CD8-positive, alpha-beta memory T cell (primary cell): ENCODE results near the gene FFAR3. TPM values are rescaled to one million over a fixed set of nuclear protein-coding genes. Genes with fewer than 3 reads are reported as not detected.
A peak's percentile ranks its signal among the peaks of the same experiment; 100 is the strongest.

Experiments used
- CTCF ChIA-PET: fragments of 350-600 bp; sonication (Branson Sonifier 250); formaldehyde crosslinking; loops from one replicate; lab custom pipeline; 2021; ENCODE audit warnings: antibody characterized with exemption; lab: Charles Lee
- POLR2A ChIA-PET: fragments of 350-600 bp; sonication (Branson Sonifier 250); formaldehyde crosslinking; loops from one replicate; lab custom pipeline; 2021; ENCODE audit warnings: antibody characterized with exemption; lab: Charles Lee
- DNase-seq, 5 donors: peaks; one replicate each; pipeline versions ENCODE4 v3.0.0 to v3.0.0-alpha.2; 2020 to 2022; ENCODE audit warnings: mixed read lengths in 1 of 5
- H3K27ac ChIP-seq: one replicate; pipeline ENCODE4 v1.7.0; 2013; ENCODE audit warnings: low read depth, mild to moderate bottlenecking, low read length, moderate library complexity
- H3K27me3 ChIP-seq: 2 replicates; pipeline ENCODE4 v1.7.0; 2013; ENCODE audit warnings: low read length, mild to moderate bottlenecking; ENCODE audit not compliant: insufficient read depth, poor library complexity, severe bottlenecking
- H3K36me3 ChIP-seq: 2 replicates; pipeline ENCODE4 v1.7.0; 2013; ENCODE audit warnings: mild to moderate bottlenecking, low read length, moderate library complexity; ENCODE audit not compliant: insufficient read depth
- H3K4me1 ChIP-seq: 2 replicates; pipeline ENCODE4 v1.7.0; 2013; ENCODE audit warnings: mild to moderate bottlenecking, low read length, moderate library complexity; ENCODE audit not compliant: insufficient read depth
- H3K4me3 ChIP-seq: 2 replicates; pipeline ENCODE4 v1.7.0; 2013; ENCODE audit warnings: mild to moderate bottlenecking, low read length
- H3K9me3 ChIP-seq: 2 replicates; pipeline ENCODE4 v1.7.0; 2013; ENCODE audit warnings: mild to moderate bottlenecking, low read length
- H3K27ac Mint-ChIP-seq, 8 donors: one replicate each; pipeline ENCODE4 v1.8.0; 2020 to 2021; ENCODE audit warnings: mixed read lengths in 8 of 8, mild to moderate bottlenecking in 6 of 8, inconsistent platforms in 3 of 8, moderate library complexity in 3 of 8
- H3K27me3 Mint-ChIP-seq, 2 donors: one replicate each; pipeline ENCODE4 v1.8.0; 2020 to 2021; ENCODE audit warnings: mixed read lengths in 2 of 2, mild to moderate bottlenecking in 1 of 2, moderate library complexity in 1 of 2
- H3K36me3 Mint-ChIP-seq, 3 donors: one replicate each; pipeline ENCODE4 v1.8.0; 2020 to 2021; ENCODE audit warnings: mixed read lengths in 3 of 3, inconsistent platforms in 1 of 3, mild to moderate bottlenecking in 1 of 3
- H3K4me1 Mint-ChIP-seq, 3 donors: one replicate each; pipeline ENCODE4 v1.8.0; 2020 to 2021; ENCODE audit warnings: mixed read lengths in 3 of 3, inconsistent platforms in 1 of 3, mild to moderate bottlenecking in 1 of 3
- H3K4me3 Mint-ChIP-seq, 7 donors: one replicate each; pipeline ENCODE4 v1.8.0; 2020 to 2021; ENCODE audit warnings: mixed read lengths in 7 of 7, mild to moderate bottlenecking in 6 of 7, moderate library complexity in 4 of 7, inconsistent platforms in 2 of 7
- H3K9me3 Mint-ChIP-seq, 5 donors: one replicate each; pipeline ENCODE4 v1.8.0; 2020 to 2022; ENCODE audit warnings: mixed read lengths in 5 of 5, mild to moderate bottlenecking in 3 of 5, moderate library complexity in 2 of 5, inconsistent platforms in 1 of 5
- polyA plus RNA-seq: library from polyadenylated mRNA; unstranded; fragments of 300-500 nt; fragmentation: Illumina TruSeq; gene quantifications from one replicate; pipeline ENCODE4 v1.2.3, GENCODE V29; 2021
- total RNA-seq, 2 experiments: library from RNA; stranded (reverse); gene quantifications; one replicate each; pipeline ENCODE4 v1.2.3, GENCODE V29; 2021

The FFAR3 gene
- total and polyA plus RNA-seq, 3 experiments from 2014 or later, result not detected

- CTCF ChIA-PET, result interaction anchor here (1.0 to 1.5 kb wide), 2 partner anchors 11 to 126 kb away, joined by 3 to 4 read pairs; no protein-coding TSS in a partner anchor
- Histone ChIP-seq H3K36me3 (no peaks in the 10 kb centered on the region), H3K4me3 (no peak overlapping the region), H3K4me1 (peaks cover 14% of the 10 kb centered on the region), H3K9me3 (no peaks in the 10 kb centered on the region), H3K27me3 (peaks cover 2% of the 10 kb centered on the region), H3K27ac (no peak overlapping the region)
- peaks cover 8 to 24% of the 10 kb centered on the region in 2 donors for H3K27me3 Mint-ChIP-seq
- peak overlapping the region in 2 of 8 donors; percentile 48 to 80 for H3K27ac Mint-ChIP-seq
- H3K9me3 Mint-ChIP-seq, result peaks cover 0 to 2% (median 0%) of the 10 kb centered on the region in 5 donors
- POLR2A ChIA-PET, result no interaction called here
- no peaks in the 10 kb centered on the region for H3K36me3 Mint-ChIP-seq
- no peak for DNase-seq
- peaks cover 19% of the 10 kb centered on the region in 3 donors for H3K4me1 Mint-ChIP-seq
- H3K4me3 Mint-ChIP-seq, result no peak overlapping the region
Observed at GRCh38 chr19:35342430-35342829, 15.8 kb upstream of the FFAR3 start.

DNA sequence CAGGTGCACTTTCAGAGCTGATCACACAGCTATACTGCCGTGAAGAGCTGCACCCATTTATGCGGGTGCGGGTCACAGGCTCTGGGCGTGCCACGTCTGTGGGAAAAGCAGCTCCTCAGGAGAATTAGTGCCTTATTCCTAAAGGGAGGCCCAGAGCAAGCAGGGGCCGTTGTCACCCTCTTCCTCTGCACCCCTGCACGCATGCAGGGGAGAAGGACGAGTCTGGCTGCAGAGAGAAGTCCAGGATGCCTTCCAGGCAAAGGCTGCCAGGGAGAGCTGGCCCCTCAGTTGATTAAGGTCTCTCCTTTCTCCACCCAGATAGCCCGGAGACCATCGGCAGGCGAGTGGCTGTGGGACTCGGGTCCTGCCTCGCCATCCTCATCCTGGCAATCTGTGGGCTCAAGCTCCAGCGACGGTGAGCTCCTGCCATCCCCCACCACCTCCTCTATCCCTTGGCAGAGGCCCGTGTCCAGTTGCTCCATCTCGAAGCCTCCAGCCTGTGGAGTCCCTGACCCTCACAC, 13.7 kb upstream of the FFAR3 start:
- Histone ChIP-seq H3K9me3 (no peaks in the 10 kb centered on the region), H3K27ac (no peak overlapping the region), H3K36me3 (no peaks in the 10 kb centered on the region), H3K4me3 (no peak overlapping the region), H3K27me3 (no peaks in the 10 kb centered on the region), H3K4me1 (peaks cover 21% of the 10 kb centered on the region)
- Mint-ChIP-seq H3K27ac (no peak overlapping the region), H3K9me3 (peaks cover 0 to 2% (median 0%) of the 10 kb centered on the region in 5 donors), H3K27me3 (peaks cover 8 to 21% of the 10 kb centered on the region in 2 donors), H3K4me3 (no peak overlapping the region), H3K36me3 (no peaks in the 10 kb centered on the region), H3K4me1 (peaks cover 25 to 27% (median 26%) of the 10 kb centered on the region in 3 donors)
- DNase-seq, result no peak
- POLR2A ChIA-PET, result no interaction called here
- CTCF ChIA-PET, result interaction anchor here (0.8 to 1.3 kb wide), 2 partner anchors 25 to 150 kb away, joined by 3 to 6 read pairs; no protein-coding TSS in a partner anchor

DNA sequence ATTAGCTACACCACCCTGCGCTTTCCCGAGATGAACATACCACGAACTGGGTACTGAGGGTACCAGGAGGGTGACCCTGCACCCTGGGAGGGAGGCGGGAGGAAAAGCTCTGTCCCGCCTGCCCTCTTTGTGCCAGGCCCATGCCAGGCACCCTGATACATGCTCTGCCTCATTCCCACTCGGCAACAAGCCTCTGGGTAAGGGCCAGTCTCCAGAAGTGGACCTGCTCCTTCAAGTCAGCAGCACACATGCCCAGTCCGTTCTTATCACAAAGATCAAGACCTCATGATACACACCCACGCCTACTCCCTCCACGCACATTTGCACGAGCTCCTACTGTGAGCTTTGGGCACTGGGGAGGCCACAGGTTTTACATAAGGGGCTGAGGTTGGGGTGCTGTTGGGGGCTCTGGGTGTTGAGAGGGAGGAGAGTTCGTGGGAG, 12.6 kb upstream of the FFAR3 start:
- no peaks in the 10 kb centered on the region for H3K9me3 ChIP-seq
- POLR2A ChIA-PET, result no interaction called here
- no peaks in the 10 kb centered on the region for H3K36me3 ChIP-seq
- no peaks in the 10 kb centered on the region for H3K36me3 Mint-ChIP-seq
- H3K9me3 Mint-ChIP-seq, result peaks cover 0 to 2% (median 0%) of the 10 kb centered on the region in 5 donors
- CTCF ChIA-PET, result no interaction called here
- H3K4me3 ChIP-seq, result no peak overlapping the region
- no peak overlapping the region for H3K27ac ChIP-seq
- peaks cover 8 to 21% of the 10 kb centered on the region in 2 donors for H3K27me3 Mint-ChIP-seq
- H3K4me1 ChIP-seq, result peaks cover 21% of the 10 kb centered on the region
- no peak for DNase-seq
- peak overlapping the region in 2 of 7 donors; percentile 28 to 37 for H3K4me3 Mint-ChIP-seq
- H3K27me3 ChIP-seq, result no peaks in the 10 kb centered on the region
- peak overlapping the region in 1 of 8 donors; percentile 17 for H3K27ac Mint-ChIP-seq
- peaks cover 25 to 27% (median 26%) of the 10 kb centered on the region in 3 donors for H3K4me1 Mint-ChIP-seq

DNA sequence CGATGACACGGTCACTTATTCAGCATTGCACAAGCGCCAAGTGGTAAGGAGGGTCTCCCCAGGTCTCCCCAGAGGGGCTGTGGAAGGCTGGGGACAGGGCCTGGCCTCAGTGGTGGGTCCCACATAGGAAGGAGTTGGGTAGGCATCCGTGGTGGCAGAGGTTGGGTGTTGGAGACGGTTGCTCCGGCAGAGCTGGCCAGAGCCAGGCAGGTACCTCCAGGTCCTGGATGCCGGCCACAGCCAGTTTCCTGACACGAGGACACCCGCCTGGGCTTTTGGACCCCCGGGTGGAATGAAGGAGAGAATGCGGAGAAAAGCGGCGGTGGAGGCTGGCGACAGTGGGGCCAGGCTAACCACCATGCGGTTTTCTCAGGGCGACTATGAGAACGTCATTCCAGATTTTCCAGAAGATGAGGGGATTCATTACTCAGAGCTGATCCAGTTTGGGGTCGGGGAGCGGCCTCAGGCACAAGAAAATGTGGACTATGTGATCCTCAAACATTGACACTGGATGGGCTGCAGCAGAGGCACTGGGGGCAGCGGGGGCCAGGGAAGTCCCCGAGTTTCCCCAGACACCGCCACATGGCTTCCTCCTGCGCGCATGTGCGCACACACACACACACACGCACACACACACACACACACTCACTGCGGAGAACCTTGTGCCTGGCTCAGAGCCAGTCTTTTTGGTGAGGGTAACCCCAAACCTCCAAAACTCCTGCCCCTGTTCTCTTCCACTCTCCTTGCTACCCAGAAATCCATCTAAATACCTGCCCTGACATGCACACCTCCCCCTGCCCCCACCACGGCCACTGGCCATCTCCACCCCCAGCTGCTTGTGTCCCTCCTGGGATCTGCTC, 11.8 kb upstream of the FFAR3 start:
- ChIA-PET CTCF (no interaction called here), POLR2A (no interaction called here)
- H3K36me3 ChIP-seq, result no peaks in the 10 kb centered on the region
- Mint-ChIP-seq H3K27me3 (peaks cover 8 to 21% of the 10 kb centered on the region in 2 donors), H3K9me3 (peaks cover 0 to 2% (median 0%) of the 10 kb centered on the region in 5 donors), H3K4me3 (peak overlapping the region; percentile 49 to 90 (median 64)), H3K4me1 (peaks cover 25 to 27% (median 26%) of the 10 kb centered on the region in 3 donors), H3K36me3 (no peaks in the 10 kb centered on the region), H3K27ac (peak overlapping the region in 7 of 8 donors; percentile 71 to 91 (median 81))
- DNase-seq, result peak; percentile 45 to 83 (median 64)
- peaks cover 21% of the 10 kb centered on the region for H3K4me1 ChIP-seq
- H3K27ac ChIP-seq, result no peak overlapping the region
- H3K4me3 ChIP-seq, result peak overlapping the region; percentile 26
- H3K9me3 ChIP-seq, result no peaks in the 10 kb centered on the region
- no peaks in the 10 kb centered on the region for H3K27me3 ChIP-seq

GRCh38 chr19:35347171-35347929, 10.9 kb upstream of the FFAR3 start, which contains the start of gene FFAR1:
Gene FFAR1 (plus strand): TSS chr19:35347902. CDS start chr19:35351552, 3,650 bp downstream.
- peaks cover 0 to 2% (median 0%) of the 10 kb centered on the region in 5 donors for H3K9me3 Mint-ChIP-seq
- Histone ChIP-seq H3K4me3 (peak within 1 kb of the TSS; percentile 26), H3K9me3 (no peaks in the 10 kb centered on the region), H3K4me1 (peaks cover 21% of the 10 kb centered on the region), H3K27ac (no peak within 1 kb of the TSS), H3K36me3 (no peaks in the 10 kb centered on the region), H3K27me3 (no peaks in the 10 kb centered on the region)
- ChIA-PET POLR2A (interaction anchor here (0.6 to 0.7 kb wide), 2 partner anchors 79 to 84 kb away, joined by 3 read pairs; no protein-coding TSS in a partner anchor), CTCF (interaction anchor here (0.6 to 0.9 kb wide), 2 partner anchors 8 to 121 kb away, joined by 3 read pairs; no protein-coding TSS in a partner anchor)
- H3K4me1 Mint-ChIP-seq, result peaks cover 25 to 27% (median 26%) of the 10 kb centered on the region in 3 donors
- peak within 1 kb of the TSS; percentile 49 to 90 (median 73) for H3K4me3 Mint-ChIP-seq
- peaks cover 8 to 18% of the 10 kb centered on the region in 2 donors for H3K27me3 Mint-ChIP-seq
- H3K27ac Mint-ChIP-seq, result peak within 1 kb of the TSS in 7 of 8 donors; percentile 71 to 91 (median 81)
- no peaks in the 10 kb centered on the region for H3K36me3 Mint-ChIP-seq
- DNase-seq, result peak in 3 of 5 donors; percentile 14 to 58 (median 31)

DNA sequence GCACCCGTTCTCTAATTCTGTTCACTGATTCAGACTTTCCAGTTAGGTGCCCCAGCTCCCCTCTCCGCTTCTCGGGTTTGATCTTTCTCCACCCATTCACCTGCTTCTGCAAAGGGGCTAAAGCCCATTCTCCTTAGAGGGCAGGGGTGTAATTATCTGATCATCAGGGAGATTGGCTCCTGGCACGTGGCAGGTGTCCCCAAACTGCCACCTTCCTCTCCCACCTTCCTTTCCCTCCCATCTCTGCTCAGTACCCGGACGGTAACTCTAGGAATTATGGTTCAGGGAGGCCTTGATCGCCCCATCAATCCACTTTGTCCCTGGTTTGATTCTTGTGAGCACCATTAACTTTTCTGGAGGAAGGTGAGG, 10.3 kb upstream of the FFAR3 start:
- POLR2A ChIA-PET, result interaction anchor here (0.6 kb wide), 1 partner anchor 85 kb away, joined by 3 read pairs; no protein-coding TSS in a partner anchor
- Mint-ChIP-seq H3K36me3 (no peaks in the 10 kb centered on the region), H3K9me3 (peaks cover 0 to 2% (median 0%) of the 10 kb centered on the region in 5 donors), H3K27ac (peak overlapping the region in 4 of 8 donors; percentile 66 to 91 (median 80)), H3K4me1 (peaks cover 28 to 31% (median 30%) of the 10 kb centered on the region in 3 donors), H3K27me3 (peaks cover 7 to 16% of the 10 kb centered on the region in 2 donors), H3K4me3 (peak overlapping the region in 4 of 7 donors; percentile 29 to 58 (median 52))
- Histone ChIP-seq H3K9me3 (no peaks in the 10 kb centered on the region), H3K4me1 (peaks cover 26% of the 10 kb centered on the region), H3K4me3 (no peak overlapping the region), H3K27me3 (no peaks in the 10 kb centered on the region), H3K36me3 (no peaks in the 10 kb centered on the region), H3K27ac (no peak overlapping the region)
- CTCF ChIA-PET, result interaction anchor here (0.9 kb wide), 1 partner anchor 9 kb away, joined by 3 read pairs; no protein-coding TSS in a partner anchor
- DNase-seq, result no peak

- H3K27me3 Mint-ChIP-seq, result peaks cover 7 to 11% of the 10 kb centered on the region in 2 donors
- peaks cover 0 to 2% (median 0%) of the 10 kb centered on the region in 5 donors for H3K9me3 Mint-ChIP-seq
- peaks cover 27% of the 10 kb centered on the region for H3K4me1 ChIP-seq
- H3K36me3 ChIP-seq, result no peaks in the 10 kb centered on the region
- peak overlapping the region in 1 of 8 donors; percentile 36 for H3K27ac Mint-ChIP-seq
- H3K4me1 Mint-ChIP-seq, result peaks cover 29 to 32% (median 32%) of the 10 kb centered on the region in 3 donors
- CTCF ChIA-PET, result no interaction called here
- H3K4me3 Mint-ChIP-seq, result no peak overlapping the region
- H3K27ac ChIP-seq, result no peak overlapping the region
- POLR2A ChIA-PET, result no interaction called here
- H3K27me3 ChIP-seq, result no peaks in the 10 kb centered on the region
- no peaks in the 10 kb centered on the region for H3K36me3 Mint-ChIP-seq
- H3K9me3 ChIP-seq, result no peaks in the 10 kb centered on the region
- DNase-seq, result peak in 1 of 5 donors; percentile 18
- no peak overlapping the region for H3K4me3 ChIP-seq
Observed at GRCh38 chr19:35348911-35349611, 9.2 kb upstream of the FFAR3 start.
